COLO668 (cell line): Measurements from ENCODE around the gene SH2D6.

Experiments
- DNase-seq: peaks from one replicate; lab custom pipeline; 2025; ENCODE audit not compliant: unreplicated experiment; lab: John Stamatoyannopoulos, UW

SH2D6 gene

DNA sequence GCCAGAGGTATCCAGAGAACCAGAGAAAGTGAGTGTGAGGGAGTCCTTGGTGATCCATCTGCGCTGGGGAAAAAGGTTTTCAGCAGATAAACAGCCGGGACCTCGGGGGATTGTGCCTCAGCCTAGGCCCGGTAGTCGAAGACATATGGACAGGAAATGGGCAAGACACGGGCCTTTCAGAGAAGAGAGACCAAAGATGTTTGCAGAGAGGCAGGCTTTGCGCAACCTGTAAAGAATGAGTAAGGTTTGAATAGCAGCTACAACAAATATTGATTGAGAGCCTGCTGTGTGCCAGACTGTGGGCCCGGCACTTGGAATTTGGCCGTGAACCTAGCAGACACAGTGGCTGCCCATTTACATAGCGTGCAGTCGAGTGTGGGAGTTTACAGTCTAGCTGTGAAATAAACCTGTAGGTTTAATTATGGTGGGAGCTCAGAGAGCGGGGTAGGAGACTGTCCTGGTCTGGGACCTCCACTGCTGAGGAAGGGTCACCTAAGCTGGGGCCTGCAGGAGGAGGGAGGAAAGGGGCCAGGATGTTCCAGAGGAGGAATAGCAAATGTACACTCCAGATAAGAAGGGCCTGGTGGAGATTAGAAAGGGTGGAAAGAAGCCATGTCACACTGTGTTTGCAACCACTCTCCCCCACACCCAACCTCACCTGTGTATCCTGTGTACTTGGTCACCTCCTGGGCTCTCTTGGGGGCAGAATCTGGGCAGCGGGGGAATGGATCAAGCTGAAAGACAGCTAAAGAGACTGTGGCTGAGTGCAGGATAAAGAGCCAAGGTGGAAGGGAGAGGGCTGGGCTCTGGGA lies 3.0 kb downstream of the SH2D6 start:
- peak; percentile 63 for DNase-seq

DNA sequence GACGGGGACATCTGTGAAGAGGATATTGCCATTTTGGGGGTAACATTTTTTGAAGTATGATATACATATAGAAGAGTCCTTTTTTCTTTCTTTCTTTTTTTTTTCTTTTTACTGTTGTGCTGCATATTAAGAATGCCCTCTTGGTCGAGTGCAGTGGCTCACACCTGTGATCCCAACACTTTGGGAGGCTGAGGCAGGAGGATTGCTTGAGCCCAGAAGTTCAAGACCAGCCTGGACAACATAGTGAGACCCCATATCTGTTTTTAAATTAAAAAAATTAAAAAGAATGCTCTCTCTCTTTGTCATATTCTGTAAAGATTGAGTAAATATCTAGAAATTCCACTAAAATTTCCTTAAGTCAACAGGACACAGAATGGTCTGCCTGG lies 3.6 kb downstream of the SH2D6 start:
- DNase-seq, result no peak

DNA sequence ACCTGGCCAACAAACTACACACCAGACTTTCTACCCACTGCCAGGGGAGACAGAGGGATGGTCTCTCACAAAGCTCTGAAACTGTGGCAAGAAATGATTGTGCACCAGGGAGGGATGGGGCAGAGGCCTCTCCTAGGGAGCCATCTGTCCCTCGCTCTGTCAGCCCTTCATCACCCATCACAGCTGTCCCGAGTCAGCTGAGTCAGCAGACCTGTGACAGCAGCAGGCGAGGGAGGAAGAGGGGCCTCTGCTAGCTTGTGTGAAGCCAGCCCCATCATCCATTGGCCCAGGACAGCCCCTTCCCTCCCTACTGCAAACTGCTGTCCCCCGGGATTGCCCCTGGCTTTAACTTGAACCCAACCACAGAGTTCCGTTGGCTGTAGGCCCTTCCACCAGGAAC lies 5.0 kb downstream of the SH2D6 start:
- no peak for DNase-seq

DNA sequence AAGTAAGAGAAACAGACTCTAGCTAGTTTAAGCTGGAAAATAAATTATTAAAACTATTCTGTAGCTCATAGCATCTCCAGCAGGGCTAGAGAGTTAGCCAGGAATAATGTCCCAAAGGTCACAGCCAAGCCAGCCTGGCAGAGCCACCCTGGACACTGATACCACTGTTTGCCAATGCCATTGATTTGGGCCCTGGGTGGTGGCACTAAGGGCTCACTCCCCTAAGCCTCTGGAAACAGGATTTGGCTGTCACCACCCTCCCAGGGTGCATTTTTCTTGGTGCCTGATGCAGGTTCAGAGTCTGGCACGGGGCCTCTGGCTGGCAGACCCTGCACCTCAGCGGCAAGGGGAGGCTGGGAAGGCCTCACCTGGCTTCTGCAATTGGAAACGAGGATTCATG lies 7.1 kb downstream of the SH2D6 start:
- DNase-seq, result no peak

DNA sequence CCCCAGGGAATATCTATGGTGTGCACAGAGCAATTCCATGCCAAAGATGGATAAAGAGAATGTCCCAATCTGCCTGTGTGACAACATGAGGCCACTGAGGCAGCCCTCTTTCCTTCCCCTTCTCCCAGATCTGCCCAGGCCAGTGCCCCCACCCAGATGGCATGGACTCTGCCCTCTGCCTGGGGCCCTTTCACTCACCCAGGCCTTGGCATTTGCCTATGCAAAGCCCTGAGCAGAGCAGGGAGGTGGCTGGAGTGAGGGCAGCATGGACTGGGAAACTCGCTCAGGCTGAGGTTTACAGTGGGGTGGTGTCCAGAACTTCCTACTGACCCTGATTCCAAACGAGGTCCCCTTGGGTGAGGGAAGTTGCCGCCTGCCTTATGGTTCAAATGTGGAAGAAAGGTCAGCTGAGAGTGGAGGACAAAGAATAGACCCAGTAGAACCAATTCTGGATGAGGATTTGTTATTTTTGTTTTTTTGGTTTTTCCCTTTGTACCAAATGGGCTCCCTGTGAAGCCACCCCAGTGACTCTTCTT lies 8.9 kb downstream of the SH2D6 start:
- DNase-seq, result no peak

DNA sequence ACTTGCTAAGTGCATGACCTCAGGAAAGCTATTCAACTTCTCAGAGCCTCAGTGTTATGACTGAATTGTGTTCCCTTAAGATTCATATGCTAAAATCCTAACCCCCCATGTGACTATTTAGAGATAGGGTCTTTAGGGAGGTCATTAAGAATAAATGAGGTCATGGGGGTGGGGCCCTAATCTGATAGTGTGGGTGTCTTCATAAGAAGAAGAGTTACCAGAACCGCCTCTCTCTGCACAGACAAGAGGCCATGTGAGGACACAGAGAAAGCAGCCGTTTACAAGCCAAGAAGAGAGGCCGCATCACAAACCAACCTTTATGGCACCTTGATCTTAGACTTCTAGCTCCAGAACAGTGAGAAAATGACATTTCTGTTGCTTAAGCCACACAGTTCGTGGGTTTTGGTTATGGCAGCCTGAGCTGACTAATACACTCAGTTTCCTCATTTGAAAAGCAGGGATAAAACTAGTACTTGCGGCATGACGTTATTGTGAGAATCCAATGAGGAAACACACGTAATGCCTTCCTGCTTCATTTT lies 9.9 kb downstream of the SH2D6 start:
- no peak for DNase-seq

DNA sequence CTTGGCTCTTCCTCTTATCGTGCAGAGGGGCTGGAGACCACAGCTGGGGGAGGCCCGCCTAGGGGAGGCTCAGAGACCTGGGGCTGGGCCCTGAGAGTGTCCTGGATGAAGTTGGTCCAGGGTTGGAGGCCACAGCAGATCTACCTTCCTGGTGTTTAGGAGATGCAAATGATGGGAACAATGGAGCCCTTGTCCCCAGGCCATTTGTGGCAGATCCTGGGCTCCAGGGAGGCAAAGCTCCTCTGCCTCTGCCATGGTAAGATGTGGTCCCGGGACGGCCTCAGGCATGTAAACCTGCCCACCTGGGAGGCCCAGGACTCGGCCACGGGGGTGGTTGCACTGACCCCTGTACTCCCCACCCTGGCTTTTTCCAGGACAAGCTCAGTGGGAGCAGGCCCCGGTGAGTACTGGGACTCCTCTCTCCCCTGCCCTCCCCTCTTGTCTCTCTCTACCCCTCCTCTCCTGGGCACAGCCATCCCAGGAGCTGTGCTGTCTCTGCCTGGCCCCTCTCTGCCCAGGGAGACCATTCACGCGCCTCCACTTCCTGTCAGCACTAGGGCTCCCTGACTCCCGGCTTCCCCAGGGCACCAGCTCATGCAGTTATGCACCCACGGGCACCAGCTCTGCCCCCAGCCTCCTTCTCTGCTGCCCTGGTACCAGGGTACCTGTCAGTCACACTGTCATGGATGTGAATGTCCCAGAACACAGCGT lies 10.9 kb downstream of the SH2D6 start:
- no peak for DNase-seq

DNA sequence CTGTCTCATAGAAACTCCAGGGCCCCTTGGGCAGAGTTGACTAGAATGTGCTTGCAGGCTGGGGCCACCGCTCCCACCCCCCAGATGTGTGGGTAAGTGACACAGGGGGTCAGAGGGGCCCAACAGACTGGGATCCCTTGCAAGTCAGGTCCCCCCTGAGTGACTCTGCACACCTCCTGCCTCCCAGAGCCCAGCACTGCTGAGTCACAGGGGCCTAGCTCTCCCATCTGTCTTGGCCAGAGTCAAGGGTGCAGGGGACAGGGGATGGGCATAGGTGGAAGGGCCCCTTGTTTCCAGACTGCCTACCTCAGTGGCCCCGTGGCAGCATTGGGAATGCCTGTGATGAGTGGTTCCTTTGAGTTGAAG lies 11.4 kb downstream of the SH2D6 start:
- no peak for DNase-seq

DNA sequence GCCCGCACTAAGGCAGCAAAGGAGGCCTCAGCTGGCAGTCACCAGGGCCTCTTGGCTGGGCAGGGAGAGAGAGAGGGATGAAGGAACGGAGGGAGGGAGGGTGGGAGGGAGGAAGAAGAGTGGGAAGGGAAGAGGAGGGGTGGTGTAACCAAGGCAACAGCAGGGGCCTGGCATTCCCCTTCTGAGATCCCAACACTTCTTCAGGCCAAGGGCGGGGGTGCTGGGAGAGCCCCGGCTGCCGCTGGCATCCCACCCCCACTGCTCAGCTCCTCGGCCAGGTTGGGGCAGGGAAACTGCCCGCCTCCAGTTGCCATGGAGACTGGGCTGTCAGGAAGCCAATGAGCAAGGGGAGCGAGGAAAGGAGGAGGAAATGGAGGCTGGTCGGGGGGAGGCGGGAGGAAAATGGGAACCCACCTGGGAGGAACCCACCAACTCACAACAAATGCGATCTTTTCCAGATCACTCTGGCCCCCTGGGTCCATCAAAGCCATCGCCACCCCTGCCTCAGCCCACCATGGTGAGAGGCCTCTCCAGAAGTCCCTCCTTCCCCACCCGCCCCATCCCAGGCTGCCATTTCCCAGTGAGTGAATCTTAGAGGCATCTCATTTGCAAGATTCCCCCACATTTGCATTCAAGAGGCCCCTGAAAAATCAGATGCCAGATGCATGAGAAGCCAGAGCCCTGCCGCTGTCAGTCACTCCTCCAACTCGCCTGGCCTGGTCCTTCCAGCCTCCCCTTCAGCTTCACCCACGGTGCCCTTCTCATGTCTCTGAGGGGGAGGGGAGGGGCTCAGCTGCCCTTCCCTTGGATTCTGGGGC lies 12.4 kb downstream of the SH2D6 start:
- DNase-seq, result no peak

DNA sequence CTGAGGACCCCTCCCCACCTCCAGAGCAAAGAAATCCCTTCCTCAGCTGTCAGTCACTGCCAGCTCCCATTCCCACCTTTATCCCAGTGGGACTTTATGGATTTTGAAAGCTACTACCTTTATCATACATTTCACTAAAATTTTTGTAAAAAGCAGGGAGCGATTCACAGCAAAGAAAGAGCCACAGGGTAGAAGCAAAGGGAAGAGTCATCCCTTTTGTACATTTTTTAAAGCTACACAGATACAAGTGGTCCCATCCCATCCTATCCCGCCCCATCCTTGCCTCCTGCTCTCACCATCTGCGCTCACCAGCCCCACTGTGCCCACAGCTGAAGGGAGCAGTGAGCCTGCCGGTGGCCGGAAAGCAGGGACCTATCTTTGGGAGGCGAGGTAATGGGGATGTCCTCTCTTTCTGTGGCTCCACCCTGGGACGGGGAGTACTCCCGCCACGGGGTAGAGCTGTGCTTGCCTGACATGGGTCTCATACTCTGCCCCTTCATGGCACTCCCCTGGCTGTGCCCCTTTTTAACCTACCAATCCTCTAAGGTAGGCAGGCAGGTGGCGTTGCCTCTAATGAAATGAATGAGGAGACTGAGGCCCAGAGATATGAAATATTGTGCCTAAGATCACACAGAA lies 13.2 kb downstream of the SH2D6 start:
- DNase-seq, result no peak

DNA sequence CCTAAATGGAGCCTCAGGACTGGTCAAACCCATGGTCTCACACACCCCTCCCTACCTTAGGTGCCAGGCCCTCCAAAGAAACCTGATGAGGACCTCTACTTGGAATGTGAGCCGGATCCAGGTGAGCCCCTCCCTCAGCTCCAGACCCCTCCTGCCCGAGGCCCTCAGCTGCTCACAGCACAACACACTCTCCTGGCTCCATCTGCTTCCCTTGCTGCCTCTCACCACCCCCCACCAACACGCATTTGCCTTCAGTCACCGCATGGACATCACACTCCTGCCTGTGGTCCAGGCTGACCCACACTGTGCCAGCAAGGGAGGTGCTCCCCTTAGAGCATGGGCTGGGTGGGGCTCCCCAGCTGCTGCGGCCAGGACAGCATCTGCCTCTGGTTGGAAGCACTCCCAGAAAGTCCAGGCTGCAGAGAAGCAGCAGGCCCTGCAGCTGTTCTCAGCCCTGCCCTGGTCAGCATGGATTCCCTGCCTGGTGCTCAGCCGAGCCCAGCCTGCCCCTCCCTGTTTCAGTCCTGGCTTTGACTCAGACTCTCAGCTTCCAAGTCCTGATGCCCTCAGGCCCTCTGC lies 15.1 kb downstream of the SH2D6 start:
- peak; percentile 73 for DNase-seq

DNA sequence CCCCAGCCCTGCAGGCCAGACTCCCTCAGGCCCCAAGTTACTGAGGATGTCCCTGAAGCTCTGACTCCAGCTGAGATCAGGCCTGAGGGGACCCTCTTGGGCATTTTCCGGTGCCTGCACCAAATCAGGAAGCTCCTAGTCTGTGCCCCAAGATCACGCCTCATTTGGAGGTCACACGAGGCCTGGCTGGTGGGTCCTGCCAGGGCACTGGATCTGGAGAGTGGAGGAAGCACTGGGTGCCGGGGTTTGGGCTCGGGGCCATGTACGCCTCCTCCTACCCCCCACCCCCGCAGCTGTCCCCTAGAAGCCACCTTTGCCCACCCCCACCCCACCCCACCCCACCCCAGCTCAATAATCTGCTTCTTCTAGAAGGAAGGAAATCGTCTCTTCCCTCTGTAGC lies 16.2 kb downstream of the SH2D6 start:
- no peak for DNase-seq

DNA sequence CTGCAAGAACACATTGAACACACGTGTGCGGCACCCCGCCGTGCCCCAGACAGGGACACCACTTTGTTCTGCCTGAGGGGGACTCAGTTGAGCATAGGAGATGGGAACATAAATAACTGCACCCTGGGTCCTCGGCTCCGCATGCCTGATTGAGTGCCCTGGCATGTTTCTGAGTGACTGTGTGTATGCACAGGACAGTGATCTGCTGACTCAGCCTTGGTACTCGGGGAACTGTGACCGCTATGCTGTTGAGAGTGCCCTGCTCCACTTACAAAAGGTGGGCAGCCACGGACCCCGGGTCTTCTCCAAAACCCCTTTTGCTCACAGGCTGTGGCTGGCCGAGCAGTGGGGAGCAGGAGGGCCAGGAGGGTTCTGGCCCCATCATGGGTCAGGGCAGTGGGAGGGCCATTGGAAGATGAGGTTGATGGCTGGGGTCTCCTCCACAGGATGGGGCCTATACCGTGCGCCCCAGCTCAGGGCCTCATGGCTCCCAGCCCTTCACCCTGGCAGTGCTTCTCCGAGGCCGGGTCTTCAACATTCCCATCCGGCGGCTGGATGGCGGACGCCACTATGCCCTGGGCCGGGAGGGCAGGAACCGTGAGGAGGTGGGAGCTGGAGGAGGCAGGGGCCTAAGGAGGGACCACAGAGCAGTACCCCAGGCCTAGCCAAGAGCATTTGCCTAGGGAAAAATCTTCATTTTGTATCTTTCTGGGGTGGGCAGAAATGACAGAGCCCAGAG lies 16.9 kb downstream of the SH2D6 start:
- no peak for DNase-seq

DNA sequence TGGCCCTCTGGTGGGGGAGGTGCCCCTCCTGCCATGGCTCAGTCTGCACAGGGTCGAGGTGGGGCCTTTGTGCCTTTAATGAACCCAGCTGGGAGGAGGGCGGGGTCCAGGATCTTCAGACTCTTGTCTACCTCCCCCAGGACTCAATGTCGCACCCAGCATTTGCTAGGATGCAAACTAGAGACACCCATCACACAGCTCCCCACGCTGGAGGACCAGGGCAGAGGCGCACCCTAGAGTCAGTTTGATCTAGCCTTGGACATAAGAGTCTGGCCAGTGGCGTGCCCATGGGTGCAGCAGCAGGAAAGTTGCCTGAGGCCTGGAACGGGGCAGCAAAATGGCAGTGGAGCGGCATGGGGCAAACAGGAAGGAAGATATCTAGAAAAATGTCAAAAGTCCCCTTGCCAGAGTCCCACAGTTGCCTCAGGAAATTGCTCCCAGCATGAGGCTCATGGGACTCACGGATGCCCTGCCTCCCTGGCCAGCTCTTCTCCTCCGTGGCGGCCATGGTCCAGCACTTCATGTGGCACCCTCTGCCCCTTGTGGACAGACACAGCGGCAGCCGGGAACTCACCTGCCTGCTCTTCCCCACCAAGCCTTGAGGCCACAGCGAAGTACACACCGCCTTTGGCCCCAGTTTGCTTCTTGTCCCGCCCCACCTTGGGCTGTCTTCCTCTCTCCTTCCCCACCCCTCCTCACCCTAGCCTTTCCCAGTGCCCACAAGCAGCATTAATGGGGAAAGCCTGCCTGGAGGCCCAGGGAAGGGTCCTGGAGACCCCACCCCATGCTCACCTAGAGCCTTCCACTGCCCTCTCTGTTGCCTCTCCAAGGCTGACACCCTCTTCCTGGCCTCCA lies 17.7 kb downstream of the SH2D6 start:
- peak; percentile 36 for DNase-seq

DNA sequence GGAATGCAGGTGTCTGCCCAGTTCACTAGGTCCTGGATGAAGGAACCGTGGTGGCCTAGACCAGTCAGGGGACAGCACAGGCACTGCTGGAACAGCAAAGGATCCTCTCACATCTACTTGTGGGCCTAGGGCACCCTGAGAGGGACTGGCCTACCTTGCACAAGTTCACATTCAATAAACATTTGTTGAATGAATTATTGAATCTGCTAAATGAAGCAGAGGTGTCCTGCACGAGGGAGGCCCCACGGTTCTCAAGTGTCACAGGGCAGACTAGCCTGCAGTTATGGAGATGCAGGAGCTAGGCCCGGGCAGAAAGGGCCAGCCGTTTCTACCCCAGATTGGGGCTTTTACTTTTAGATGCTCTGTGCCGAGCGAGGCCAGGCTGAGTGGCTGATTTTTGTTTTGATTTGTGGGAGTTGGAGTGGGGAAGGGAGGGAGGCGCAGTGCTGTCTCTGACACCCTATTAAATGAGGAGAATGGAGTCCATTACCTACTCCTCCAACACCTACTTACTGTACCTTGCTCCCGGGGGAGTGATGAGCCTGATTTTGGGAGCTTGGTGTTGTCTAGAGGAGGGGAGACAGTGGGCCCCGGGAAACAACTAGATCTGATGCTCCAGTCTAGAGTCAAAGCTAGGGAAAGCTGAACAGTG lies 18.4 kb downstream of the SH2D6 start:
- DNase-seq, result peak; percentile 22

DNA sequence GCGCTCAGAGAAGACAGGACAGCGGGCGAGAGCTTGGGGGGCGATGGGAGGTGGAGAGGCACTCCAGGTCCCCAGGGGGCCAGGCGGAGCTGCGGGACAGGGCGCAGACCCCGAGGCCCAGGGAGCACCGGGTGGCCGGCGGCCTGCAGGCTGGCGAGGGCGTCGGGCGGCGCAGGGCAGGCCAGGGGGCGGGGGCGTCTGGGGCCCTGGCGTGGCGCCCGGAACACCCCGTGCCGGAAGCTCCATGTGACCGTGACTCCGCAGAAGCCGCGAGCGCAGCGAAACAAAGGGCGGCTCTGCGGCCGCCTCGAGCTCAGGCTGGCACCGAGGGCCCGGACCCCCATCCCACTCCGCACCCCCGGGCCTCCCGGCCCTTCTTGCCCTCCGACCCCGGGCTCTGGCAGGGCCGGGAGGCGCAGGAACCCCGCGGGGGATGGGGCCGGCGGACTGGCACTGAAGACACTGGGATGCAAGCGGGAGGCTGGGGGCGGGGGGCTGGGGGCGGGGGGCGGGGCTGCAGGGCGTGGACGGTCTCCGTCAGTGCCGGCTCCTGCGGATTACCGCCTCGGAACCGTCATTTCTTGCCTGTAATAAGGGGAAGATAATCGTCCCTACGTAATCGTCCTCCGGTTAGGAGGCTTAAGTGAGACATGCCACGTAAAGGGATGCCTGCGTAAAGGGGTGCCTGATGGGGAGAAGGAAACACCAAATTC lies 19.1 kb downstream of the SH2D6 start:
- peak; percentile 90 for DNase-seq

DNA sequence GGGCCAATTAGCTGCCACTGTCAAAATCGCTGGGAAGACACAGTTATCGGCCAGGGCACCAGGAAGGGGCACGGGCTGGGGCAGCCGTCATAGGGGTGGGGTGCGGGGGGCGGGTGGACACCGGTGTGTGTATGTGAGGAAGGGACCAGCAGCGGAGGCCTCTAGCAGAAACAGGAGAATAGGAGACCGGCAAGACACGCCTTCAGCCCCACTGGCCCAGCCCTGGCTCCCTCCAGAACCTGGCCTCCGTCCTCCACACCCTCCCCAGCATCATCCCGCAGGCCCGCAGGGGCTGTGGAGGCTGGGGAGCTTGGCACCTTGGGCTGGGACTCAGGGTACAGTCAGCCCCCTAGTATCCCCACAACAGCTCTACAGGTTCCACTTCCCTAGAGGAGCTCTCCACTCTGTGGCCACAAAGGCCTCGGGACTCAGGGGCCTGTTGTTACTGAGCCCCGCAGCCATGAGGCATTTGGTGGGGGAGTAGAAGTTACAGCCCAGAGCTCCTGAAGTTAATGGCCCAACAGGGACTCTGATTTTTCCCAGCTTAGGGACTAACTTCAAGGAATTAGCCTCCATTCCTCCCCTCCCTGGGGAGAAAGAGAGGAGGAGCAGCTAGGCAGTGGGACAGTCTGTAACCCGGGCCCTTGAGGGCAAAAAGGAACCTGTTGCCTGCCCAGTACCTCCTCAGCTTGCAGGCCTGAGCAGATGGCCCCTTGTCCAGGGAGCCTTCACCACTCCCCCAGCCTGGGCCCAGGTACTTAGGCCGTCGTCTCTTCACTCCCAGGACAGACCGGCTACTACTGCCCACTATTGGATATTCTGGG lies 19.9 kb downstream of the SH2D6 start:
- DNase-seq, result peak; percentile 58
